Tibial artery (tissue), 4 donors: Measurements from ENCODE around the gene SMC3.
"Not testable (repeated sequence)": the region's sequence is repeated elsewhere in the genome, so short reads cannot be mapped to it uniquely, and the experiment has no call there.

Experiments used
- DNase-seq, 2 donors: peaks; one replicate each; pipeline ENCODE4 v3.0.0-alpha.2; 2019
- H3K27ac ChIP-seq, 2 donors: fragments of 200-600 bp; sonication (generic) in 1 of 2; 1 replicate in 1 of 2; 2 replicates in 1 of 2; pipeline ENCODE4 v1.5.1; 2018 to 2019; ENCODE audit warnings: mild to moderate bottlenecking in 1 of 2
- H3K27me3 ChIP-seq, 2 donors: fragments of 200-600 bp; sonication (generic) in 1 of 2; one replicate each; pipeline versions ENCODE4 v1.5.1 to v1.6.0; 2016 to 2019
- H3K36me3 ChIP-seq, 3 donors: fragments of 200-600 bp; sonication (generic) in 2 of 3; one replicate each; pipeline ENCODE4 v1.5.1; 2016 to 2019; ENCODE audit warnings: mild to moderate bottlenecking in 2 of 3
- H3K4me1 ChIP-seq, 4 donors: fragments of 200-600 bp; sonication (generic) in 2 of 4; 1 replicate in 3 of 4; 2 replicates in 1 of 4; pipeline ENCODE4 v1.5.1; 2016 to 2019
- H3K4me3 ChIP-seq, 2 donors: fragments of 200-600 bp; sonication (generic) in 1 of 2; 1 replicate in 1 of 2; 2 replicates in 1 of 2; pipeline ENCODE4 v1.5.1; 2018 to 2019; ENCODE audit warnings: mild to moderate bottlenecking in 2 of 2
- H3K9me3 ChIP-seq, 3 donors: fragments of 200-600 bp; sonication (generic) in 1 of 3; one replicate each; pipeline ENCODE4 v1.5.1; 2016 to 2019
- CTCF ChIP-seq, 2 experiments: fragments of 200-600 bp in 1 of 2; fragments of 450-650 bp in 1 of 2; IDR thresholded peaks; one replicate each; pipeline ENCODE4 v1.5.1; 2017 to 2019; ENCODE audit warnings: antibody characterized with exemption in 2 of 2, mild to moderate bottlenecking in 1 of 2, moderate library complexity in 1 of 2
- intact Hi-C: fragments of 100-400 bp; cut with DNase I; formaldehyde crosslinking; loops from one replicate; pipeline ENCODE4 v1.15.0; 2023; ENCODE audit warnings: low total_unique reads

The SMC3 gene

GRCh38 chr10:110530131-110530831 is 37.2 kb upstream of the SMC3 start:
- Histone ChIP-seq H3K4me1 (peaks cover 0 to 14% (median 5%) of the 10 kb centered on the region in 4 donors), H3K9me3 (no peaks in the 10 kb centered on the region), H3K27me3 (peaks cover 0 to 38% of the 10 kb centered on the region in 2 donors), H3K36me3 (no peaks in the 10 kb centered on the region), H3K27ac (no peak overlapping the region), H3K4me3 (peak overlapping the region; percentile 15 to 32)
- TF ChIP-seq CTCF (IDR thresholded peaks at IDR 0.05), result no peak
- intact Hi-C loops, result no loop called here
- peak in 1 of 2 donors; percentile 70 for DNase-seq

GRCh38 chr10:110531687-110532086 is 35.8 kb upstream of the SMC3 start:
- H3K36me3 ChIP-seq, result no peaks in the 10 kb centered on the region
- no peak overlapping the region for H3K4me3 ChIP-seq
- H3K4me1 ChIP-seq, result peaks cover 0 to 14% (median 5%) of the 10 kb centered on the region in 4 donors
- no peak overlapping the region for H3K27ac ChIP-seq
- intact Hi-C loops, result no loop called here
- H3K9me3 ChIP-seq, result no peaks in the 10 kb centered on the region
- DNase-seq, result no peak
- H3K27me3 ChIP-seq, result peaks cover 0 to 47% of the 10 kb centered on the region in 2 donors
- TF ChIP-seq CTCF (IDR thresholded peaks at IDR 0.05), result no peak

GRCh38 chr10:110532628-110533027 is 34.9 kb upstream of the SMC3 start:
- DNase-seq, H3K9me3 ChIP-seq, H3K36me3 ChIP-seq, H3K4me3 ChIP-seq, H3K27ac ChIP-seq, intact Hi-C loops: not testable (repeated sequence)
- Histone ChIP-seq H3K27me3 (peaks cover 0 to 46% of the 10 kb centered on the region in 2 donors), H3K4me1 (peaks cover 0 to 13% (median 5%) of the 10 kb centered on the region in 4 donors)

- Histone ChIP-seq H3K9me3 (no peaks in the 10 kb centered on the region), H3K4me1 (peaks cover 0 to 8% (median 4%) of the 10 kb centered on the region in 4 donors), H3K27me3 (peaks cover 0 to 42% of the 10 kb centered on the region in 2 donors), H3K27ac (no peak overlapping the region), H3K4me3 (no peak overlapping the region), H3K36me3 (no peaks in the 10 kb centered on the region)
- intact Hi-C loops, result no loop called here
- DNase-seq, result no peak
- TF ChIP-seq CTCF (IDR thresholded peaks at IDR 0.05), result no peak
Observed at GRCh38 chr10:110533149-110533548, 34.3 kb upstream of the SMC3 start.

GRCh38 chr10:110534571-110534970 is 32.9 kb upstream of the SMC3 start:
- intact Hi-C loops, result no loop called here
- no peaks in the 10 kb centered on the region for H3K9me3 ChIP-seq
- H3K4me1 ChIP-seq, result peaks cover 0 to 8% (median 4%) of the 10 kb centered on the region in 4 donors
- no peak overlapping the region for H3K4me3 ChIP-seq
- no peak for DNase-seq
- peaks cover 0 to 45% of the 10 kb centered on the region in 2 donors for H3K27me3 ChIP-seq
- no peaks in the 10 kb centered on the region for H3K36me3 ChIP-seq
- no peak overlapping the region for H3K27ac ChIP-seq
- no peak for TF ChIP-seq CTCF (IDR thresholded peaks at IDR 0.05)

- no peak overlapping the region for H3K4me3 ChIP-seq
- no peaks in the 10 kb centered on the region for H3K4me1 ChIP-seq
- no peaks in the 10 kb centered on the region for H3K36me3 ChIP-seq
- no peak for DNase-seq
- intact Hi-C loops, result no loop called here
- TF ChIP-seq CTCF (IDR thresholded peaks at IDR 0.05), result peak in 1 of 2 experiments; percentile 8
- peaks cover 0 to 31% of the 10 kb centered on the region in 2 donors for H3K27me3 ChIP-seq
- H3K9me3 ChIP-seq, result no peaks in the 10 kb centered on the region
- no peak overlapping the region for H3K27ac ChIP-seq
Observed at GRCh38 chr10:110535958-110536891, 31.3 kb upstream of the SMC3 start.
